GM10266 (cell line): ENCODE results near the gene TMEM200A.

Experiments used
- DNase-seq: peaks from one replicate; pipeline ENCODE4 v3.0.0; 2012; ENCODE audit errors: extremely low spot score
- CTCF ChIP-seq: IDR thresholded peaks from 2 replicates; pipeline ENCODE4 v1.5.1; 2012; ENCODE audit warnings: mild to moderate bottlenecking, low read depth; ENCODE audit not compliant: control insufficient read depth, insufficient read depth; ENCODE audit errors: missing control alignments

Gene TMEM200A

DNA sequence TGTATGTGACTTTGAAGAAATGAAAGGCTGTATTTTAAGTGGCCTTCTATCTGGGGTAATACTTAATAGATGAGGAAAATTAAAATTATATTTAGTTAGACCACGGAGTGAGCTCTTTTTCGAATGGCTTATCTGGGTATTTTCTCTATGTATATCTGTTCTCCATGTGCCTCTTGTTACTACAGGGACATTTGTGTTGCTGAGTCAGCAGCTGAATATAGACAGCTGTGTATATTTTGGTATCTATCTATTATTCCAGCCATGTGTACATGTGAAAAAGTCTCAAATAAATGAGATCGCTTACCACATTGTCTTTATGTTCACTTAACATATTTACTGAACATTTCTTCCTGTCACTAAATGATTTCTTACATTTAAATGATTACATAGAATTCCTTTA, 57.2 kb downstream of the TMEM200A start:
- no peak for TF ChIP-seq CTCF
- no peak for DNase-seq

DNA sequence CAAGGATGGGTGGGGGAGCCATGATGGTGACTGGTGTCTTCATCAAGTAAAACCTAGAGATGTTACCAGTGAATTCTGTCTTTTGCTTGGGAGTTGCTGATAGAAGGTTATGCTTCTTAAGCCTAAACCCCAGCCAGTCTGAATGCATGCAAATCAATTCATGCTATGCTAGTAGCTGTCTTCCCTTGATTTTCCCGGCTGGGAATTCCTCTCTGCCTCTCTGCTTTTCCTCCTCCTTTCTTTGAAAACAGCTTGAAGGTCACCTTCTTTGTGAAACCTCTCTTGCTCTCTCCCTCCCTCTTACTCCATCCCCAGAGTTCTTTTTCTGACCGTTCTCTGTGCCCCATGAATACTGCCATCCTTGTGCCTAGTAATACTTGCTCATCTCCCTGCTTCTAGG, 58.9 kb downstream of the TMEM200A start:
- no peak for DNase-seq
- TF ChIP-seq CTCF, result no peak

DNA sequence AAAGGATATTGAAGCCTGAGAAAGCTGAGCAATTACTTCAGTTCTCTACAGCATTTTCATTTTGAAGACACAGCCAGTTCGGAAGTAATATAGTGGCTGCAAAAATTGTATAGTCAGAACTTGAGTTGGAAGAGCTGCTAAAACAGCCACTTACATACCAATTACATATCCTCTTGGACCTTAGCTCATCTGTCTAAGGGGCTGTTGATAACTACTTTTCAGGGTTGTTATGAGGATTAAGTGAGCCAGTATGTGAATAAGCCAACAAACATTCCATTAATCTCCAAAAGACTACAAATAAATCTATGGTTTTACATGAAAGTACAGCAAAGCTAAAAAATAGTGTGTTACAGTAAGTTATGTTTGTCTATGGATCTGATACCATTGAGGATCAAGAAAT, 59.7 kb downstream of the TMEM200A start:
- TF ChIP-seq CTCF, result no peak
- no peak for DNase-seq

DNA sequence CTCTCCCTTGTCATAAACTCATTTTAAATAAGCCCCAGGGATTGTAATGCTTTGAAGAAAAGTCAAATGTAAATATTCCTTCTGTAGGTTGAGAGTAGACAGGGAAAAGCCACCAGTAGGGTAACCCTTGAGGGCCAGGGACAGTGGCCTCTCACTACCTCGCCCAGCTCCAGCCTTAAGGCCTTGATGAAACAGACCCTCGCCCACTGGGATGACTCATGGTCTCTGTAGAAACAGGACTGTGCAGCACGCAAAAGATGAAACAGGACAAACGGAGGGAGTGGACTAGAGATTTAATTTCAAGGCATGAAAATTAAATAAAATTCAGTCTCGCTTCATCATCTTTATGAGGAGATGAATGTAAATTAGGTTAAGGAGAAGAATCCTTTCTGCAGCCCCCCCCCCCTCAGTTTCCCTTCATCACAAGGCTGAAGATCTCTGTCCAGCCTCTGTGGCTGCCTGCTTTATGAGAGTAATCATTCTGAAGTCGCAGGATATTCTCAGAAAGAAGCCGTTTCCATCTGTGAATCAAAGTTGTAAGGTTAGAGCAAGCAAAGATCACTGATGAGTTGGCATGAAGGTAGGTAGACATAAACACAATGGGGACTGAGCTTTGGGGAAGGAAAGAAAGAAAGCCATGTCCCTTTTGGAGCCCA, 60.4 kb downstream of the TMEM200A start:
- TF ChIP-seq CTCF, result no peak
- DNase-seq, result no peak

GRCh38 chr6:130431346-130431852, 65.6 kb downstream of the TMEM200A start:
- no peak for DNase-seq
- TF ChIP-seq CTCF, result no peak

DNA sequence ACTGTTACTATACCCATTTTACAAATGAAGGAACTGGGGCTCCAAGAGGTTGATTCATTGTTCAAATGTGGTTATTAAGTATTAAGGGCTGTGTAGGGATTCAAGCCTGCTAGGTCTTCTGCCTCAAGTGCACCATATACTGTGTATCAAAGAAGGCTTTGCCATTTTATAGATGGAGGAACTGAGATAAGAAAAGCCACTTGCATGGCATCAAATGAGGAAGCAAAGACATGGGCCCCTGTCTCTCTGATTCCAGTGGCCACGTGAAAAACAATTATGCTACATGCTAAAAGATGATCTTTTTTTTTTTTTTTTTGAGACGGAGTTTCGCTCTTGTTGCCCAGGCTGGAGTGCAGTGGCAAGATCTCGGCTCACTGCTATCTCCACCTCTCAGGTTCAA, 67.0 kb downstream of the TMEM200A start:
- no peak for TF ChIP-seq CTCF
- DNase-seq, result no peak

GRCh38 chr6:130434174-130434873, 68.5 kb downstream of the TMEM200A start:
- TF ChIP-seq CTCF, result no peak
- DNase-seq, result no peak
